IPS DF 19.7 (cell line): ENCODE results near the gene SPOCD1.
A peak's percentile ranks its signal among the peaks of the same experiment; 100 is the strongest.
"Not testable (repeated sequence)": the region's sequence is repeated elsewhere in the genome, so short reads cannot be mapped to it uniquely, and the experiment has no call there.

Source experiments
- DNase-seq: peaks from one replicate; pipeline ENCODE4 v3.0.0-alpha.2; 2013; ENCODE audit warnings: low read depth, low spot score

The SPOCD1 gene

GRCh38 chr1:31828926-31829690 lies 13.3 kb upstream of the SPOCD1 start:
- DNase-seq: no peak

DNA sequence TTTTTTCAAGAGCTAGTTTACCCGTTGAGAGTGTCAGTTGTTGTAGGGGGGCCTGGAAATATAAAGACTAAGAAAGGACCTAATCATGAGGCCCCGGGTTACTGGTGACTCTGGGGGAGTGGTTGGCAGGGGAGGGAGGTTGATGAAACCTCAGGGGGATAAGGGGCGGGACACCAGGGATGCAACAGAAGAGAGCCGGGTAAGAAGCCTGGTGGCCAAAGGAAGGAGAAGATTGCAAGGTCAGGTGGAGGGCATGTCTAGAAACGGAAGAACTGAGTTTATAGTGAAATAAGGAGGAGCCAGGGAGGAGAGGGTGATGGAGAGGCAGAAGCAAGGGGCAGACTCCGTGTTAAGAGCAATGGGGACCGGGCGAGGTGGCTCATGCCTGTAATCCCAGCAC lies 12.5 kb upstream of the SPOCD1 start:
- no peak for DNase-seq

- DNase-seq: no peak
Measured at GRCh38 chr1:31823780-31824179, 8.0 kb upstream of the SPOCD1 start.

DNA sequence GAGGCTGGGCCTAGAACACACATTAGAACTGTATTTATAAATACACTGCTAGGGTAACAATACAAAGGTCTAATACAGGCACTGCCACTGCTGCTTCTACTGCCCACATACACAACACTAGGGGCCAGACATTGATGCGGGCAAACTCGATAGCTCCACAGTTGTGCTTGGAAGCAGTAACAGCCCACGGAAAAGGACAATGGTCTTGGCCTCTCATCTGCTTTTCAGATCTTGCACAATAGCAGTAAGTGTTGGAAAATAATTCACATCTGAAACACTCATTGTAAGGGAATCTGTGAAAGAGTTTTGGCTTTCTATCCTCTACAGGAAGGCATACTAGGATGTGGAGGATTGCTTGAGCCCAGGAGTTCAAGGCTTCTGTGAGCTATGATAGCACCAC lies 6.9 kb upstream of the SPOCD1 start:
- no peak for DNase-seq

DNA sequence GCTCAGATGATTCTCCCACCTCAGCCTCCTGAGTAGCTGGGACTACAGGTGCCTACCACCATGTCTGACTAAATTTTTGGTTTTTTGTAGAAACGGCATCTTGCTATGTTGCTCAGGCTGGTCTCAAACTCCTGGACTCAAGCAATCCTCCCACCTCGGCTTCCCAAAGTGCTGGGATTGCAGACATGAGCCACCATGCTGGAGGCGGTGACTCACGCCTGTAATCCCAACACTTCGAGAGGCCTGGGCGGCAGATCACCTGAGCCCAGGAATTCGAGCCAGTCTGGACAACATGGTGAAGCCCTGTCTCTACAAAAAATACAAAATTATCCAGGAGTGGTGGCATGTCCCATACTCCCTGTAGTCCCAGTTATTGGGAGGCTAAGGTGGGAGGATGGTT lies 4.4 kb upstream of the SPOCD1 start:
- not testable (repeated sequence) for DNase-seq

- no peak for DNase-seq
Measured at GRCh38 chr1:31818206-31818605, 2.4 kb upstream of the SPOCD1 start.

- not testable (repeated sequence) for DNase-seq
Measured at GRCh38 chr1:31816947-31817346, 1.1 kb upstream of the SPOCD1 start.

- not testable (repeated sequence) for DNase-seq
Measured at GRCh38 chr1:31816501-31816900, 679 bp upstream of the SPOCD1 start.

GRCh38 chr1:31815307-31815645 lies 546 bp downstream of the SPOCD1 start:
- DNase-seq: no peak

GRCh38 chr1:31814631-31815306 lies 1.1 kb downstream of the SPOCD1 start:
- DNase-seq: no peak

DNA sequence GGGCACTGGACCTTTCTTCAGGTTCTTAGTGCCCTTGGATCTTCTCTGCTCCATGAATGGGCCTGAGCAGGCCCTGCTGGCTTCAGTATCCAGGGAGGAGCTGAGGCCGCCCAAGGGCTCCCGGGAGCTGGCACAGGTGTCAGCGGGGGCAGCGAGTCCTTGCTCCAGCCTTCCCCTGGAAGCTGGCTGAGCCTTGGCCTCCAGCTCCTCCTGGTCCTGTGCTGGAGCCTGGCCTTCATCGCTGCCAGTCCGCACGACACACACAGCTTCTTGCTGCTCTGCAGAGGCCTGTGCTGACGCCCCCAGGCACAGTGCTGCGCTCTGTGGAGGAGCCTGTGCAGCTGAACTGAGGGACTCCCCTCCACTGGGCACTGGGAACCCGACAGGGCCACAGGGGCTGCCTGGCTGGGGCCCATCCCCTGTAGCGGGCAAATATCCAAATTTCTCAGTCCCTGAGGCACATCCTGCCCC lies 1.7 kb downstream of the SPOCD1 start:
- no peak for DNase-seq

GRCh38 chr1:31812158-31812829 lies 3.5 kb downstream of the SPOCD1 start:
- no peak for DNase-seq

GRCh38 chr1:31811605-31812004 lies 4.2 kb downstream of the SPOCD1 start:
- peak; percentile 40 for DNase-seq

GRCh38 chr1:31809698-31810097 lies 6.1 kb downstream of the SPOCD1 start:
- no peak for DNase-seq

- no peak for DNase-seq
Measured at GRCh38 chr1:31807273-31808048, 8.4 kb downstream of the SPOCD1 start.

DNA sequence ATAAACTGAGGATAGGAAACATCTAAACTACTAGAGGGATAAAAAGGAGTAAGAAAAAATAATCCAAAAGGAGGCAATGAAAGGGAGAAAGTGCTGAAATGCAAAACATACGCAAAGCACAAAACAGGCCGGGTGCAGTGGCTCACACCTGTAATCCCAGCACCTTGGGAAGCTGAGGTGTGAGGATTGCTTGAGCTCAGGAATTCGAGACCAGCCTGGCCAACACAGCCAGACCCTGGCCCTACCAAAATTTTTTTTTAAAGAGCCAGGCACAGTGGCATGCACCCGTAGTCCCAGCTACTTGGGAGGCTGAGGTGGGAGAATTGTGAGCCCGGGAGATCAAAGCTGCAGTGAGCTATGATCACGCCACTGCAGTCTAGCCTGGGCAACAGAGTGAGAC lies 10.5 kb downstream of the SPOCD1 start:
- no peak for DNase-seq

DNA sequence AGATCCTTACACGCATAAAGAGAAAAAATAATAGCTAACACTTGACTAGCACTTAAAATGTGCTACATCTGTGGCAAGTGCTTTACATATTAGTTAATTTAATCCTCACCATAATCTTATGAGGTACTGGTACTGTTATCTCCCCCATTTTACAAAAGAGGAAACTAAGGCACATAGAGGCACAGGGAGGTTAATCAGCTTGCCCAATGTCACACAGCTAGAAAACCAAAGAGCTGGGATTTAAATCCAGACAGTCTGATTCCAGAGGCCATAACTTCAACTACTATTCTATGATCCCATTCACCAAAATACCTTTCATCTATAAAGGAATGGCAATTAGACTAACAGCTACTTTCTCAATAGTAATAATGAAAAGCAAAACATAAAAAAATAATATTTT lies 11.7 kb downstream of the SPOCD1 start:
- no peak for DNase-seq

GRCh38 chr1:31803610-31804009 lies 12.2 kb downstream of the SPOCD1 start:
- no peak for DNase-seq

GRCh38 chr1:31802190-31803150 lies 13.4 kb downstream of the SPOCD1 start:
- no peak for DNase-seq

- DNase-seq: no peak
Measured at GRCh38 chr1:31801458-31801857, 14.4 kb downstream of the SPOCD1 start.

DNA sequence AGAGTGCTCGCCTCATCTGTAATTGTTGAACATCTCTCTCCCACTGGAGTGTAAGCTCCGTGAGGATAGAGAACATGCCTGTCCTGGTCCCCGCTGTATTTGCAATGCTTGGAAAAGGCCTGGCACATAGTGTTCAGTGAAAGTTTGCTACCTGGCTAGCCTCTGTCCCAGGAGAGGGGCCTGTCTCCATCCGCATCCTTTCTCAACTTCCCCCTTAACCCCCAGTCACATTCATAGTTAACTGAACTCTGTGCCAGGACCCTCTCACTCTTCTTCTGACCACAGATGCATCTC lies 15.2 kb downstream of the SPOCD1 start:
- DNase-seq: no peak
